ENCODE data around the gene SIGLEC11.
"Not testable (repeated sequence)": the region's sequence is repeated elsewhere in the genome, so short reads cannot be mapped to it uniquely, and the experiment has no call there.

The SIGLEC11 gene

GRCh38 chr19:49925486-49925885, 35.5 kb downstream of the SIGLEC11 start:
- DNase-seq (ENCODE audit: low read depth): no peak

GRCh38 chr19:49924881-49925210, 36.1 kb downstream of the SIGLEC11 start:
- DNase-seq (ENCODE audit: low read depth): not testable (repeated sequence)

GRCh38 chr19:49924004-49924880, 36.7 kb downstream of the SIGLEC11 start:
- DNase-seq (ENCODE audit: low read depth): no peak

GRCh38 chr19:49923055-49924003, 37.6 kb downstream of the SIGLEC11 start:
- DNase-seq (ENCODE audit: low read depth): no peak

- no peak for DNase-seq (ENCODE audit: low read depth)
Measured at GRCh38 chr19:49921871-49922795, 38.8 kb downstream of the SIGLEC11 start.

- DNase-seq (ENCODE audit: low read depth): no peak
Measured at GRCh38 chr19:49920624-49921363, 40.2 kb downstream of the SIGLEC11 start.

GRCh38 chr19:49918089-49918488, 42.9 kb downstream of the SIGLEC11 start:
- DNase-seq (ENCODE audit: low read depth): no peak

- DNase-seq (ENCODE audit: low read depth): no peak
Measured at GRCh38 chr19:49916839-49917733, 43.9 kb downstream of the SIGLEC11 start.

- DNase-seq (ENCODE audit: low read depth): no peak
Measured at GRCh38 chr19:49915271-49915670, 45.7 kb downstream of the SIGLEC11 start.

- DNase-seq (ENCODE audit: low read depth): no peak
Measured at GRCh38 chr19:49913720-49914119, 47.3 kb downstream of the SIGLEC11 start.

GRCh38 chr19:49912965-49913685, 47.8 kb downstream of the SIGLEC11 start:
- DNase-seq (ENCODE audit: low read depth): no peak

GRCh38 chr19:49911381-49912145, 49.4 kb downstream of the SIGLEC11 start:
- DNase-seq (ENCODE audit: low read depth): no peak

GRCh38 chr19:49910179-49910578, 50.8 kb downstream of the SIGLEC11 start:
- no peak for DNase-seq (ENCODE audit: low read depth)

- no peak for DNase-seq (ENCODE audit: low read depth)
Measured at GRCh38 chr19:49908480-49909420, 52.2 kb downstream of the SIGLEC11 start.

- no peak for DNase-seq (ENCODE audit: low read depth)
Measured at GRCh38 chr19:49907745-49908446, 53.1 kb downstream of the SIGLEC11 start.

- no peak for DNase-seq (ENCODE audit: low read depth)
Measured at GRCh38 chr19:49906879-49907564, 54.0 kb downstream of the SIGLEC11 start.
